ENCODE data around the gene ROBO3.

Gene ROBO3

DNA sequence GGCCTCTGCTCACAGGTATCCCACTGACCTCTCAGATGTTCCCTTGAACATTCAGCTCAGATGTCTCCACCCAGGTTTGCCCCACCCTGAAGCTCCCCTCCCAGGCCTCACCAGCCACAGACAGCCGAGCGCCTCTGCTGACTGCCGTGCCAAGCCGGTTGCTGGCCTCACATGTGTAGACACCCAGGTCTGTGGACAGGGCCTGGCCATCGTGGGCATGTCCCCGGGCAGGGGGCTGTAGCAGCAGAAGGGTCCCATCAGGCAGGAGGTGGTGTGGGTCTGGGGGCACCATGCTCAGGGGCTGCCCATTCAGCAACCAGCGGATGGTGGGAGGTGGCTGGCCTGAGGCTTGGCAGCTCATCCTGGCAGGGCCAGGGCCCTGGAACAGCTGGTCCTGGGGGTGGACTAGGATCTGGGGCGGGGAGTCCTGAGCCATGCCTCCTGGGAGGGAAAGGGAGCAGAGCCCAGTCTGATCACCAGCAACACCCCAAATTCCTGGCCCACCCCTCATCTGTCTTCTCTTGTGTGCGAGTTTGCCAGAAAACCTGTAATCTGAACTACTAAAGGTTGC, 31.7 kb downstream of the ROBO3 start:
- Histone ChIP-seq H3K27ac (ENCODE audit: low read depth in 2 of 2, low read length in 2 of 2) (peak overlapping the region; percentile 29 to 56), H3K4me1 (ENCODE audit: control insufficient read depth in 2 of 2, insufficient read depth in 2 of 2, low read length in 2 of 2) (peaks cover 0 to 2% of the 10 kb centered on the region in 2 donors), H3K4me3 (ENCODE audit: low read length in 2 of 2) (peak overlapping the region in 1 of 2 donors; percentile 20), H3K9ac (ENCODE audit: low read depth in 1 of 2, low read length in 2 of 2) (peak overlapping the region in 1 of 2 donors; percentile 16), H3K27me3 (ENCODE audit: control insufficient read depth in 2 of 2, insufficient read depth in 2 of 2, low read length in 2 of 2) (peaks cover 0 to 10% of the 10 kb centered on the region in 2 donors), H3K9me3 (ENCODE audit: control insufficient read depth in 2 of 2, low read length in 2 of 2) (no peaks in the 10 kb centered on the region), H3K36me3 (ENCODE audit: control insufficient read depth in 2 of 2, insufficient read depth in 2 of 2, low read length in 2 of 2) (no peaks in the 10 kb centered on the region)

DNA sequence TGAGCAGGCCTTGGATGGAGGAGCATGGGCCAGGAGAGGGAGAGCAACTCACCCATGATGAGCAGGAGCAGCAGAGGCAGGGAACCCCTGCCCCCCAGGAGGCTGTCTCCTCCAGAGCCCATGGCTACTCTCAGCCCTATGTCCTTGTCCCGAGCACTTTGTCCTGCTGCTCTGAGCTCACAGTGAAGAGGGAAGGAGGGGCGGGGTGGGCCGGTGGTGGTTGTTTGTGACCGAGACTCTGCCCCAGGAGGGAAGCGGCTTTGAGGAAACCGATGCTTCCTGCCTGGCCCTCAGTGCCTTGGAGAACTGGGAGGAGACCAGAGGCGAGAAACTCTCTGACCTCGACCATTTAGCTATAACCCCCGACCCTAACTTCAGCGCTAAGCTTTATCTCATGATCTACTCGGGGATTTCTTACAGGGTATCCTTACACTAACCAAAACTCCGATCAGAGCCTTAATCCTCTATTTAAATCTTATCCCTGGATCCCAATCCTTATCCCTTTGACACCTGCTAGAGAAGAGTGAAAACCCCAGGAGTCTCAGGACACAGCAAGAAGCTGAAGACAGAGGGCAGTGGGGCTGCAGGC, 32.5 kb downstream of the ROBO3 start, which contains the start of gene ROBO4:
Gene ROBO4, minus strand, starts transcription at position 192 of the 589 bp plus-strand sequence. Its CDS starts 70 bp downstream, at position 122.
- Histone ChIP-seq H3K27ac (ENCODE audit: low read depth in 2 of 2, low read length in 2 of 2) (peak within 1 kb of the TSS; percentile 29 to 56), H3K9ac (ENCODE audit: low read depth in 1 of 2, low read length in 2 of 2) (peak within 1 kb of the TSS; percentile 14 to 16), H3K4me3 (ENCODE audit: low read length in 2 of 2) (peak within 1 kb of the TSS in 1 of 2 donors; percentile 20), H3K36me3 (ENCODE audit: control insufficient read depth in 2 of 2, insufficient read depth in 2 of 2, low read length in 2 of 2) (no peaks in the 10 kb centered on the region), H3K9me3 (ENCODE audit: control insufficient read depth in 2 of 2, low read length in 2 of 2) (no peaks in the 10 kb centered on the region), H3K4me1 (ENCODE audit: control insufficient read depth in 2 of 2, insufficient read depth in 2 of 2, low read length in 2 of 2) (peaks cover 0 to 2% of the 10 kb centered on the region in 2 donors), H3K27me3 (ENCODE audit: control insufficient read depth in 2 of 2, insufficient read depth in 2 of 2, low read length in 2 of 2) (peaks cover 0 to 10% of the 10 kb centered on the region in 2 donors)

DNA sequence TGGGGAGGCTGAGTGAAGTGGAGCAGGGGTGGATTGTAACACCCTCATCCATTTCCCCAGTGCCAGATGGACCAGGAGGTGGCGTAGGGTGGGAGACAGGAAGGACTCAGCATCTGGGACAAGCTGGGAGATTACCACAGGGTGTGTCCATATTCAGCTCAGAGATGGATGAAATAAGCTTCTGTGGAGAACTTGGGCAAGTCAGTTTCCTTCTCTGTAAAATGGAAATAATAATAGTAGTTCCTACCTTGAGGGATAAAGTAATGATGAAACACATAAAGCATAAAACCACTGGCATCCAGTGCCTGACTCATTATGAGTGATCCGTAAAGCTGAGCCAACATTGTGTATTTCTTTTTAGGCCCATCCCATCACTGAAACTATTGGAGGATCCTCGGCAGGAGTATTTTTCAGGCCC, 33.0 kb downstream of the ROBO3 start:
- no peaks in the 10 kb centered on the region for H3K9me3 ChIP-seq (ENCODE audit: control insufficient read depth in 2 of 2, low read length in 2 of 2)
- H3K27ac ChIP-seq (ENCODE audit: low read depth in 2 of 2, low read length in 2 of 2) = peak overlapping the region in 1 of 2 donors; percentile 20
- no peak overlapping the region for H3K9ac ChIP-seq (ENCODE audit: low read depth in 1 of 2, low read length in 2 of 2)
- no peaks in the 10 kb centered on the region for H3K36me3 ChIP-seq (ENCODE audit: control insufficient read depth in 2 of 2, insufficient read depth in 2 of 2, low read length in 2 of 2)
- no peak overlapping the region for H3K4me3 ChIP-seq (ENCODE audit: low read length in 2 of 2)
- H3K27me3 ChIP-seq (ENCODE audit: control insufficient read depth in 2 of 2, insufficient read depth in 2 of 2, low read length in 2 of 2) = peaks cover 0 to 10% of the 10 kb centered on the region in 2 donors
- no peaks in the 10 kb centered on the region for H3K4me1 ChIP-seq (ENCODE audit: control insufficient read depth in 2 of 2, insufficient read depth in 2 of 2, low read length in 2 of 2)

DNA sequence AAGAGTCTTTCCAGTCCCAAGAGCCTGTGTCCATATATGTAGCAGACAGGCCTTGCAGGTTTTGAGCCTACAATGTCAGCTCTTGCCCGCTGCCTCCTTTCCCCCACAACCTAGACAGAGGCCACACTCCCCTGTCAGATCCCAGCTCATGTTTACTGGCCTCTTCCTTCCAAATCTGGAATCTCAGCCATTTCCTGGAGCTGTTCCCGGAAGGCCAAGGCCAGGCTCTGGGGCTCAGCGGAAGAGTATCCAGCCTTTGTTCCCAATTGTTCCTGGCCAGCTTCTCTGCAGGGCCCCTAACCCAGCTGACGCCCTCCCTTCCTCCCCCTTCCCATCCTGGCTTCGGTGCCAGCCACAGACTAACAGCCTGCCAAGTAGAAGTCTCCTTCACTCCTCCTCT, 33.5 kb downstream of the ROBO3 start:
- no peaks in the 10 kb centered on the region for H3K36me3 ChIP-seq (ENCODE audit: control insufficient read depth in 2 of 2, insufficient read depth in 2 of 2, low read length in 2 of 2)
- H3K9me3 ChIP-seq (ENCODE audit: control insufficient read depth in 2 of 2, low read length in 2 of 2) = no peaks in the 10 kb centered on the region
- H3K4me3 ChIP-seq (ENCODE audit: low read length in 2 of 2) = no peak overlapping the region
- H3K4me1 ChIP-seq (ENCODE audit: control insufficient read depth in 2 of 2, insufficient read depth in 2 of 2, low read length in 2 of 2) = no peaks in the 10 kb centered on the region
- H3K9ac ChIP-seq (ENCODE audit: low read depth in 1 of 2, low read length in 2 of 2) = no peak overlapping the region
- peaks cover 0 to 10% of the 10 kb centered on the region in 2 donors for H3K27me3 ChIP-seq (ENCODE audit: control insufficient read depth in 2 of 2, insufficient read depth in 2 of 2, low read length in 2 of 2)
- H3K27ac ChIP-seq (ENCODE audit: low read depth in 2 of 2, low read length in 2 of 2) = peak overlapping the region; percentile 5 to 9

DNA sequence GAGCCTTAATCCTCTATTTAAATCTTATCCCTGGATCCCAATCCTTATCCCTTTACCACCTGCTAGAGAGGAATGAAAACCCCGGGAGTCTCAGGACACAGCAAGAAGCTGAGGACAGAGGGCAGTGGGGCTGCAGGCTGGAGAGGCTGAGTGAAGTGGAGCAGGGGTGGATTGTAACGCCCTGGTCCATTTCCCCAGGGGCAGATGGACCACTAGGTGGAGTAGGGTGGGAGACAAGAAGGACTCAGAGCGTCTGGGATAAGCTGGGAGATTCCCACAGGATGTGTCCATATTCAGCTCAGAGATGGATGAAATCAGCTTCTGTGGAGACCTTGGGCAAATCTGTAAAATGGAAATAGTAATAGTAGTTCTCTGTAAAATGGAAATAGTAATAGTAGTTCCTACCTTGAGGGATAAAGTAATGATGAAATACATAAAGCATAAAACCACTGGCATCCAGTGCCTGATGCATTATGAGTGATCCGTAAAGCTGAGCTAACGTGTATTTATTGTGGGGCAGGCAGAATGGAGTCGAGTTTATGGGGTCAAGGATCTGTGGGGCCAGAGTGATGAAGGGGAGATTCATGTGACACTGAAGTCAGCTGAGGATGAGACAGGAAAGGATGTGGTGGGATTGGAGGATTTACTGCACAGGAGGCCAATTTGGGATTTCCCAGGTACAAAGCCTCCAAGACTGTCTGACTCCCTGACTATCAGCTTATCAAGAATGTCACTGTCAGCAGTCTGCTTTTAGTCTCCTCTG, 34.3 kb downstream of the ROBO3 start:
- Histone ChIP-seq H3K27ac (ENCODE audit: low read depth in 2 of 2, low read length in 2 of 2) (peak overlapping the region in 1 of 2 donors; percentile 5), H3K27me3 (ENCODE audit: control insufficient read depth in 2 of 2, insufficient read depth in 2 of 2, low read length in 2 of 2) (peaks cover 0 to 10% of the 10 kb centered on the region in 2 donors), H3K4me1 (ENCODE audit: control insufficient read depth in 2 of 2, insufficient read depth in 2 of 2, low read length in 2 of 2) (no peaks in the 10 kb centered on the region), H3K36me3 (ENCODE audit: control insufficient read depth in 2 of 2, insufficient read depth in 2 of 2, low read length in 2 of 2) (no peaks in the 10 kb centered on the region), H3K9ac (ENCODE audit: low read depth in 1 of 2, low read length in 2 of 2) (no peak overlapping the region), H3K4me3 (ENCODE audit: low read length in 2 of 2) (no peak overlapping the region), H3K9me3 (ENCODE audit: control insufficient read depth in 2 of 2, low read length in 2 of 2) (no peaks in the 10 kb centered on the region)

DNA sequence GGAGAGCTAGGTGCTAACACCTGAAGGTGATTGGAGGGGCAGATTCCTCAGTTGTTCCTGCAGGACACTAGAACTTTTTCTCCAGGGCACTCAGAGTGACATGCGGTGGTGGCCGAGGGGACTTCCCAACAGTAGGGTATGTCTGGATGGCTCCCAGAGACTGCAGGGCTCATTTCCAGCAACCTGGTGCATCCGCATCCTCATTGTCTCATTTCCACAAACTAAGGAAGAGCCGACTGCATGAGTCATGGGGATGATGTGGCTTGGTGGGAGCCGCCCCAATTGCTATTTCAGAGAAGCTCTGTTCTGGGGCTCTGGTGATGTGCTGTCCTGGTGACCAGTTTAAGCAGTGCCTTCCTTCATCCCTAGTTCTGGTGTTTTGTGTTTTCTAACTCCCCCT, 35.2 kb downstream of the ROBO3 start:
- H3K9me3 ChIP-seq (ENCODE audit: control insufficient read depth in 2 of 2, low read length in 2 of 2) = no peaks in the 10 kb centered on the region

DNA sequence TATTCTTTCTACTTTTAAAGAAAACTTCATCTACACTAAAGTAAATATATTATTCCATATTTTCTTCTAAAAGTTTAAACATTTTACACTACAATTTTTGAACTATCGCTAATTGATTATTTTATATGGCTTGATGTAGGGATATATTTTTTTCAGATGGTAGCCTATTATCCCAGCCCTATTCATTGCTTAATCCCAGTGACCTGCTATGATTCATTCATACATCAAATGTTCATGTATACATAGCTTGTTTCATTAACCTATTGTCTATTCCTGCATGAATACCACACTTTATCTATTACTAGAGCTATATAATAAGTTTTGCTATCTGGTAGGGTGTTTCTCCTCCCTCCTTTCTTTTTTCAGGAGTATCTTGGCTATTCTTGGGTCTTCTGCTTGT, 37.4 kb downstream of the ROBO3 start:
- H3K36me3 ChIP-seq (ENCODE audit: control insufficient read depth in 2 of 2, insufficient read depth in 2 of 2, low read length in 2 of 2) = no peaks in the 10 kb centered on the region
- peaks cover 0 to 10% of the 10 kb centered on the region in 2 donors for H3K27me3 ChIP-seq (ENCODE audit: control insufficient read depth in 2 of 2, insufficient read depth in 2 of 2, low read length in 2 of 2)
- no peak overlapping the region for H3K27ac ChIP-seq (ENCODE audit: low read depth in 2 of 2, low read length in 2 of 2)
- H3K4me3 ChIP-seq (ENCODE audit: low read length in 2 of 2) = no peak overlapping the region
- no peak overlapping the region for H3K9ac ChIP-seq (ENCODE audit: low read depth in 1 of 2, low read length in 2 of 2)
- no peaks in the 10 kb centered on the region for H3K9me3 ChIP-seq (ENCODE audit: control insufficient read depth in 2 of 2, low read length in 2 of 2)
- H3K4me1 ChIP-seq (ENCODE audit: control insufficient read depth in 2 of 2, insufficient read depth in 2 of 2, low read length in 2 of 2) = no peaks in the 10 kb centered on the region

More for the DNA sequence above, 35.2 kb downstream of the ROBO3 start:
- H3K4me1 ChIP-seq (ENCODE audit: control insufficient read depth in 2 of 2, insufficient read depth in 2 of 2, low read length in 2 of 2) = no peaks in the 10 kb centered on the region
- H3K9ac ChIP-seq (ENCODE audit: low read depth in 1 of 2, low read length in 2 of 2) = no peak overlapping the region
- H3K27ac ChIP-seq (ENCODE audit: low read depth in 2 of 2, low read length in 2 of 2) = no peak overlapping the region
- H3K27me3 ChIP-seq (ENCODE audit: control insufficient read depth in 2 of 2, insufficient read depth in 2 of 2, low read length in 2 of 2) = peaks cover 0 to 10% of the 10 kb centered on the region in 2 donors
- no peak overlapping the region for H3K4me3 ChIP-seq (ENCODE audit: low read length in 2 of 2)
- H3K36me3 ChIP-seq (ENCODE audit: control insufficient read depth in 2 of 2, insufficient read depth in 2 of 2, low read length in 2 of 2) = no peaks in the 10 kb centered on the region

DNA sequence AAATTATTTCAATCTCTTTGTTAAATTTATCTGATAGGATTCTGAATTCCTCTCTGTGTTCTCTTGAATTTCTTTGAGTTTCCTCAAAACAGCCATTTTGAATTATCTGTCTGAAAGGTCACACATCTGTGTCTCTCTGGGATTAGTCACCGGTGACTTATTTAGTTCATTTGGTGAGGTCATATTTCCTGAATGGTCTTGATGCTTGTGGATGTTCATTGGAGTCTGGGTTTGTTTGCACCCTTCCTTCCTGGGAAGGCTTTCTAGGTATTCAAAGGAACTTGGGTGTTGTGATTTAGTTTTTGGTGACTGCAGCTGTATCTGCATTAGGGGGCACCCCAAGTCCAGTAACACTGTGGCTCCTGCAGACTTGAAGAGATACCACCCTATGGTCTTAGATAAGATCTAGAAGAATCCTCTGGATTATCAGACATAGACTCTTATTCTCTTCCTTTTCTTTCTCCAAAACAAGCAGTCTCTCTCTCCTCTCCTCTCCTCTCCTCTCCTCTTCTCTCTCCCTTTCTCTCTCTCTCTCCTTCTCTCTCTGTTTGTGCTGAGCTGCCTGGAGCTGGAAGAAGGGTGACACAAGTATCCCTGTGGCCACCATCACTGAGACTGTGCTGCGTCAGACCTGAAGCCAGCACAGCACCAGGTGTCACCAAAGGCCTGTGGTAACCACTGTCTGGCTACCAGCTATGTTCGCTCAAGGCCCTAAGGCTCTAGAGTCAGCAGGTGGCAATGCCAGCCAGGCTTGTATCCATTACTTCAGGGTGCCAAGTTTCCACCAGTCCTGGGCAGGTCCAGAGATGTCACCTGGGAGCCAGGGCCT, 50.5 kb downstream of the ROBO3 start:
- Histone ChIP-seq H3K9ac (ENCODE audit: low read depth in 1 of 2, low read length in 2 of 2) (no peak overlapping the region), H3K36me3 (ENCODE audit: control insufficient read depth in 2 of 2, insufficient read depth in 2 of 2, low read length in 2 of 2) (no peaks in the 10 kb centered on the region), H3K27me3 (ENCODE audit: control insufficient read depth in 2 of 2, insufficient read depth in 2 of 2, low read length in 2 of 2) (no peaks in the 10 kb centered on the region), H3K27ac (ENCODE audit: low read depth in 2 of 2, low read length in 2 of 2) (no peak overlapping the region), H3K4me3 (ENCODE audit: low read length in 2 of 2) (no peak overlapping the region), H3K9me3 (ENCODE audit: control insufficient read depth in 2 of 2, low read length in 2 of 2) (no peaks in the 10 kb centered on the region), H3K4me1 (ENCODE audit: control insufficient read depth in 2 of 2, insufficient read depth in 2 of 2, low read length in 2 of 2) (no peaks in the 10 kb centered on the region)

DNA sequence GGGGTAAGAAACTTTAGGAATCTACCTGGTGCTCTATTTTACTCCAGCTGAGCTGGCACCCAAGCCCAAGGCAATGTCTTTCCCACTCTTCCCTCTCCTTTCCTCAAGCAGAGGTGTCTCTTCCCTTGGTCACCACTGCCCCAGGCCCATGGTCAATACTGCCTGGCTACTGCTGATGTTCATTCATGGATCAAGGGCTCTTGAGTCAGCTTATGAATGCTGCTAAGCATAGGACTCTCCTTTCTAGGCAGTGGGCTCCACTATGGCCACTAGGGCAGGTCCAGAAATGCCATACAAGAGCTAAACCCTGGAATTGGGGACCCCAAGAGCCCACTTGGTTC, 51.1 kb downstream of the ROBO3 start:
- Histone ChIP-seq H3K36me3 (ENCODE audit: control insufficient read depth in 2 of 2, insufficient read depth in 2 of 2, low read length in 2 of 2) (no peaks in the 10 kb centered on the region), H3K9ac (ENCODE audit: low read depth in 1 of 2, low read length in 2 of 2) (no peak overlapping the region), H3K9me3 (ENCODE audit: control insufficient read depth in 2 of 2, low read length in 2 of 2) (no peaks in the 10 kb centered on the region), H3K4me3 (ENCODE audit: low read length in 2 of 2) (no peak overlapping the region), H3K27ac (ENCODE audit: low read depth in 2 of 2, low read length in 2 of 2) (no peak overlapping the region), H3K4me1 (ENCODE audit: control insufficient read depth in 2 of 2, insufficient read depth in 2 of 2, low read length in 2 of 2) (peaks cover 0 to under 1% of the 10 kb centered on the region in 2 donors), H3K27me3 (ENCODE audit: control insufficient read depth in 2 of 2, insufficient read depth in 2 of 2, low read length in 2 of 2) (no peaks in the 10 kb centered on the region)
